ENCODE results near the gene PRAF2. TPM values are rescaled to one million over a fixed set of nuclear protein-coding genes. Genes with fewer than 3 reads are reported as not detected.

Gene PRAF2
- total and polyA plus RNA-seq, 8 donors = 5.0 to 37.1 (median 9.8) TPM; not detected in 2

GRCh38 chrX:49029876-49030275, 43.9 kb downstream of the PRAF2 start:
- peak in 1 of 2 donors; percentile 54 for DNase-seq
- intact Hi-C loops (cut with DNase I; ENCODE audit: low total_unique reads) = no loop called here
- H3K27ac ChIP-seq = peak overlapping the region in 1 of 5 donors; percentile 5
- H3K36me3 ChIP-seq = peaks cover 12 to 62% (median 51%) of the 10 kb centered on the region in 4 donors
- 70 to 100% (median 80%) methylated on average over 1 to 6 of the region's 6 CpGs for WGBS, 5 donors
- TF ChIP-seq CTCF (IDR thresholded peaks at IDR 0.05) (no peak), EP300 (IDR thresholded peaks at IDR 0.05) (no peak), POLR2AphosphoS5 (IDR thresholded peaks at IDR 0.05) (no peak), POLR2A (IDR thresholded peaks at IDR 0.05) (no peak)
- no peak overlapping the region for H3K4me3 ChIP-seq
- H3K4me1 ChIP-seq = peaks cover 0 to 15% (median 6%) of the 10 kb centered on the region in 4 donors
- peaks cover 0 to under 1% (median 0%) of the 10 kb centered on the region in 4 donors for H3K9me3 ChIP-seq
- no peaks in the 10 kb centered on the region for H3K27me3 ChIP-seq

Small RNAs within 50 kb of the gene (small RNA-seq; reads per million reads assigned to genes)
- 0.07 to 0.69 (median 0.11) reads per million in 4 donors for gene RNU4-52P

Other genes with a start within 250 kb of the PRAF2 start
- gene ERAS, start 247.5 kb downstream of the PRAF2 start, total RNA-seq = not detected
- not detected for gene ERAS, start 247.5 kb downstream of the PRAF2 start, polyA plus RNA-seq
- gene PCSK1N, start 238.4 kb downstream of the PRAF2 start, total RNA-seq = 10 to 100 TPM in 2 of 5 donors, 1 to 10 TPM in 3; 1.3 to 46.6 (median 7.0) TPM
- 10 to 100 TPM; 12.4 to 15.3 (median 13.1) TPM for gene PCSK1N, start 238.4 kb downstream of the PRAF2 start, polyA plus RNA-seq
- gene TIMM17B, start 176.2 kb downstream of the PRAF2 start, total RNA-seq = 10 to 100 TPM in 3 of 5 donors, 1 to 10 TPM in 2; 2.9 to 24.1 (median 14.3) TPM
- gene TIMM17B, start 176.2 kb downstream of the PRAF2 start, polyA plus RNA-seq = 10 to 100 TPM; 43.4 to 77.2 (median 50.8) TPM
- gene PQBP1, start 176.1 kb downstream of the PRAF2 start, total RNA-seq = 100 to 1,000 TPM in 1 of 5 donors, 10 to 100 TPM in 3, 1 to 10 TPM in 1; 4.7 to 148 (median 58.9) TPM
- gene PQBP1, start 176.1 kb downstream of the PRAF2 start, polyA plus RNA-seq = 100 to 1,000 TPM; 106 to 133 (median 118) TPM
- gene SLC35A2, start 162.4 kb downstream of the PRAF2 start, total RNA-seq = 10 to 100 TPM in 3 of 5 donors, 1 to 10 TPM in 1, not detected in 1; 4.3 to 25.4 (median 14.5) TPM
- gene SLC35A2, start 162.4 kb downstream of the PRAF2 start, polyA plus RNA-seq = 10 to 100 TPM in 1 of 3 donors, 1 to 10 TPM in 2; 6.9 to 12.3 (median 10.0) TPM
- 10 to 100 TPM in 2 of 5 donors, 1 to 10 TPM in 3; 1.2 to 33.2 (median 9.6) TPM for gene PIM2, start 155.0 kb downstream of the PRAF2 start, total RNA-seq
- gene PIM2, start 155.0 kb downstream of the PRAF2 start, polyA plus RNA-seq = 10 to 100 TPM in 2 of 3 donors, 1 to 10 TPM in 1; 7.3 to 12.7 (median 10.3) TPM
- gene OTUD5, start 116.4 kb downstream of the PRAF2 start, total RNA-seq = 100 to 1,000 TPM in 1 of 5 donors, 10 to 100 TPM in 4; 16.1 to 163 (median 18.1) TPM
- 10 to 100 TPM; 23.0 to 26.4 (median 25.5) TPM for gene OTUD5, start 116.4 kb downstream of the PRAF2 start, polyA plus RNA-seq
- 1 to 10 TPM in 1 of 5 donors, under 1 TPM in 1, not detected in 3; 0.45 to 2.4 TPM for gene KCND1, start 102.2 kb downstream of the PRAF2 start, total RNA-seq
- under 1 TPM; 0.15 to 0.68 (median 0.19) TPM for gene KCND1, start 102.2 kb downstream of the PRAF2 start, polyA plus RNA-seq
- 100 to 1,000 TPM in 1 of 5 donors, 10 to 100 TPM in 4; 30.7 to 127 (median 58.9) TPM for gene GRIPAP1, start 71.7 kb downstream of the PRAF2 start, total RNA-seq
- 10 to 100 TPM; 15.6 to 21.0 (median 16.3) TPM for gene GRIPAP1, start 71.7 kb downstream of the PRAF2 start, polyA plus RNA-seq
- gene TFE3, start 30.6 kb downstream of the PRAF2 start, total RNA-seq = 10 to 100 TPM; 13.0 to 42.2 (median 35.3) TPM
- 10 to 100 TPM; 21.5 to 28.1 (median 27.0) TPM for gene TFE3, start 30.6 kb downstream of the PRAF2 start, polyA plus RNA-seq
- 10 to 100 TPM in 2 of 5 donors, 1 to 10 TPM in 3; 2.3 to 25.4 (median 6.1) TPM for gene CCDC120, start 15.0 kb downstream of the PRAF2 start, total RNA-seq
- 1 to 10 TPM; 3.8 to 7.3 (median 4.0) TPM for gene CCDC120, start 15.0 kb downstream of the PRAF2 start, polyA plus RNA-seq
- gene WDR45, start 5.9 kb upstream of the PRAF2 start, total RNA-seq = 100 to 1,000 TPM in 2 of 5 donors, 10 to 100 TPM in 3; 12.2 to 209 (median 90.9) TPM
- gene WDR45, start 5.9 kb upstream of the PRAF2 start, polyA plus RNA-seq = 100 to 1,000 TPM in 1 of 3 donors, 10 to 100 TPM in 2; 69.0 to 102 (median 75.3) TPM
- 10 to 100 TPM in 2 of 5 donors, 1 to 10 TPM in 3; 6.4 to 19.1 (median 8.2) TPM for gene GPKOW, start 49.7 kb upstream of the PRAF2 start, total RNA-seq
- gene GPKOW, start 49.7 kb upstream of the PRAF2 start, polyA plus RNA-seq = 10 to 100 TPM; 14.1 to 18.2 (median 14.7) TPM
- 10 to 100 TPM in 3 of 5 donors, 1 to 10 TPM in 2; 4.7 to 43.2 (median 10.3) TPM for gene MAGIX, start 88.8 kb upstream of the PRAF2 start, total RNA-seq
- gene MAGIX, start 88.8 kb upstream of the PRAF2 start, polyA plus RNA-seq = 10 to 100 TPM; 18.9 to 41.1 (median 35.0) TPM
- 100 to 1,000 TPM in 1 of 5 donors, 10 to 100 TPM in 4; 14.0 to 155 (median 52.2) TPM for gene PLP2, start 97.9 kb upstream of the PRAF2 start, total RNA-seq
- gene PLP2, start 97.9 kb upstream of the PRAF2 start, polyA plus RNA-seq = 100 to 1,000 TPM in 1 of 3 donors, 10 to 100 TPM in 2; 55.0 to 323 (median 94.4) TPM
- gene PRICKLE3, start 112.4 kb upstream of the PRAF2 start, total RNA-seq = 10 to 100 TPM in 3 of 5 donors, 1 to 10 TPM in 2; 3.7 to 65.1 (median 16.9) TPM
- gene PRICKLE3, start 112.4 kb upstream of the PRAF2 start, polyA plus RNA-seq = 1 to 10 TPM; 6.3 to 7.1 (median 6.5) TPM
- 100 to 1,000 TPM in 1 of 5 donors, 1 to 10 TPM in 2, under 1 TPM in 1, not detected in 1; 0.89 to 211 (median 3.3) TPM for gene SYP, start 126.2 kb upstream of the PRAF2 start, total RNA-seq
- gene SYP, start 126.2 kb upstream of the PRAF2 start, polyA plus RNA-seq = 1 to 10 TPM in 2 of 3 donors, under 1 TPM in 1; 0.92 to 5.0 (median 3.9) TPM
- gene CACNA1F, start 159.3 kb upstream of the PRAF2 start, total RNA-seq = 1 to 10 TPM in 1 of 5 donors, under 1 TPM in 2, not detected in 2; 0.37 to 6.1 (median 0.89) TPM
- gene CACNA1F, start 159.3 kb upstream of the PRAF2 start, polyA plus RNA-seq = under 1 TPM; 0.06 to 0.18 (median 0.15) TPM
- gene CCDC22, start 161.5 kb upstream of the PRAF2 start, total RNA-seq = 10 to 100 TPM in 2 of 5 donors, 1 to 10 TPM in 3; 2.7 to 68.9 (median 7.0) TPM
- 10 to 100 TPM in 1 of 3 donors, 1 to 10 TPM in 2; 7.4 to 12.2 (median 8.9) TPM for gene CCDC22, start 161.5 kb upstream of the PRAF2 start, polyA plus RNA-seq
- not detected for gene FOXP3, start 190.7 kb upstream of the PRAF2 start, total RNA-seq
- gene FOXP3, start 190.7 kb upstream of the PRAF2 start, polyA plus RNA-seq = under 1 TPM in 2 of 3 donors, not detected in 1; 0.12 to 0.88 TPM
- 10 to 100 TPM in 1 of 5 donors, 1 to 10 TPM in 4; 1.4 to 20.4 (median 5.7) TPM for gene PPP1R3F, start 195.8 kb upstream of the PRAF2 start, total RNA-seq
- 1 to 10 TPM; 2.1 to 6.4 (median 4.0) TPM for gene PPP1R3F, start 195.8 kb upstream of the PRAF2 start, polyA plus RNA-seq
- not detected for gene GAGE10, start 229.6 kb upstream of the PRAF2 start, total RNA-seq
- not detected for gene GAGE10, start 229.6 kb upstream of the PRAF2 start, polyA plus RNA-seq
- not detected for gene GAGE12J, start 248.0 kb upstream of the PRAF2 start, total RNA-seq
- not detected for gene GAGE12J, start 248.0 kb upstream of the PRAF2 start, polyA plus RNA-seq

All from stomach (tissue), 9 donors.